Measurements from ENCODE around the gene MMP17. TPM values are rescaled to one million over a fixed set of nuclear protein-coding genes. Genes with fewer than 3 reads are reported as not detected.

The MMP17 gene
- total and polyA plus RNA-seq, 2 of the 4 experiments (the other 2 are of a cell fraction): 1.4 to 11.8 TPM

- no peak for TF ChIP-seq CTCF (conservative IDR thresholded peaks at IDR 0.05; ENCODE audit: low read depth, low read length)
- TF ChIP-seq POLR2A (IDR thresholded peaks at IDR 0.05; ENCODE audit: low read depth, low read length): no peak
Observed at GRCh38 chr12:131832321-131833231, 4.4 kb downstream of the MMP17 start (continued).
